ENCODE data around the gene APOM. TPM values are rescaled to one million over a fixed set of nuclear protein-coding genes. Genes with fewer than 3 reads are reported as not detected.

The APOM gene
- total RNA-seq, 1 donor = 2.0 TPM

DNA sequence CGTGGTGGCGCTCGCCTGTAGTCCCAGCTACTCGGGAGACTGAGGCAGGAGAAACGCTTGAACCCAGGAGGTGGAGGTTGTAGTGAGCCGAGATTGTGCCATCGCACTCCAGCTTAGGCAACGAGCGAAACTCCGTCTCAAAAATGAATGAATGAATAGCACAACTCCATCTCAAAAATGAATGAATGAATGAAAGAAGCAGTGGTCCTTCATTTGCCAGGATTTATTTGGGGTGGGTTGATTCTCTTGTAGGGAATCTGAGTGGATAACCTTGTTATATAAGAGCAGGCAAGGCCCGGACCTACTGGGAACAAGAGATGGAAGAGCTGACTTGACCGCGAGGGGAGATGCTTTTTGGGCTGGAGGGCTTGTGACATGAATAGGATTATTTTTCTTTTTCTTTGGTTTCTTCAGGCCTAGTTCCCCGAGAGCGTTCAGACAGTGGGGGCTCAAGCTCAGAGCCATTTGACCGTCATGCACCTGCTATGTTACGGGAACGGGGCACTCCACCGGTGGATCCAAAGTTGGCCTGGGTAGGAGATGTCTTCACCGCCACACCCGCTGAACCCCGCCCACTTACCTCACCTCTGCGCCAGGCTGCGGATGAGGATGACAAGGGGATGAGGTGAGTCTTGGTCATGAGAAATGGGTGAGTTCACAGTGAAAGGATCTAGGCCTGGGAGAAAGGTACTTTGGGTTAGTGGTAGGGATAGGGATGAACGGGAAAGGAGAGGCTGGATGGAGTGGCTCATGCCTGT, 25.3 kb upstream of the APOM start:
- H3K4me3 ChIP-seq (ENCODE audit: low read depth, low read length) = no peak overlapping the region
- TF ChIP-seq, protein P1, sequence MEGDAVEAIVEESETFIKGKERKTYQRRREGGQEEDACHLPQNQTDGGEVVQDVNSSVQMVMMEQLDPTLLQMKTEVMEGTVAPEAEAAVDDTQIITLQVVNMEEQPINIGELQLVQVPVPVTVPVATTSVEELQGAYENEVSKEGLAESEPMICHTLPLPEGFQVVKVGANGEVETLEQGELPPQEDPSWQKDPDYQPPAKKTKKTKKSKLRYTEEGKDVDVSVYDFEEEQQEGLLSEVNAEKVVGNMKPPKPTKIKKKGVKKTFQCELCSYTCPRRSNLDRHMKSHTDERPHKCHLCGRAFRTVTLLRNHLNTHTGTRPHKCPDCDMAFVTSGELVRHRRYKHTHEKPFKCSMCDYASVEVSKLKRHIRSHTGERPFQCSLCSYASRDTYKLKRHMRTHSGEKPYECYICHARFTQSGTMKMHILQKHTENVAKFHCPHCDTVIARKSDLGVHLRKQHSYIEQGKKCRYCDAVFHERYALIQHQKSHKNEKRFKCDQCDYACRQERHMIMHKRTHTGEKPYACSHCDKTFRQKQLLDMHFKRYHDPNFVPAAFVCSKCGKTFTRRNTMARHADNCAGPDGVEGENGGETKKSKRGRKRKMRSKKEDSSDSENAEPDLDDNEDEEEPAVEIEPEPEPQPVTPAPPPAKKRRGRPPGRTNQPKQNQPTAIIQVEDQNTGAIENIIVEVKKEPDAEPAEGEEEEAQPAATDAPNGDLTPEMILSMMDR (IDR thresholded peaks at IDR 0.05; ENCODE audit: insufficient read depth, low read length) = no peak
- DNase-seq (ENCODE audit: low read depth) = no peak

DNA sequence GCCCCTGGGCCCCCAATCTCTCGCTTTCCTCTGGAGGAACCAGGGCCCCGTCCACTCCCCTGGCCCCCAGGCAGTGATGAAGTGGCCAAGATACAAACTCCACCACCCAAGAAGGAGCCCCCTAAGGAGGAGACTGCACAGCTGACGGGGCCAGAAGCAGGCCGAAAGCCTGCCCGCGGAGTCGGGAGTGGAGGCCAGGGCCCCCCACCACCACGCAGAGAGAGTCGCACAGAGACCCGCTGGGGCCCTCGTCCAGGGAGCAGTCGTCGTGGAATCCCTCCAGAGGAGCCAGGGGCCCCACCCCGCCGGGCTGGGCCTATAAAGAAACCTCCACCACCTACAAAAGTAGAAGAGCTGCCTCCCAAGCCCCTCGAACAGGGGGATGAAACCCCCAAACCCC, 24.5 kb upstream of the APOM start:
- TF ChIP-seq, protein P1 (IDR thresholded peaks at IDR 0.05; ENCODE audit: insufficient read depth, low read length) = no peak
- no peak overlapping the region for H3K4me3 ChIP-seq (ENCODE audit: low read depth, low read length)
- DNase-seq (ENCODE audit: low read depth) = no peak

DNA sequence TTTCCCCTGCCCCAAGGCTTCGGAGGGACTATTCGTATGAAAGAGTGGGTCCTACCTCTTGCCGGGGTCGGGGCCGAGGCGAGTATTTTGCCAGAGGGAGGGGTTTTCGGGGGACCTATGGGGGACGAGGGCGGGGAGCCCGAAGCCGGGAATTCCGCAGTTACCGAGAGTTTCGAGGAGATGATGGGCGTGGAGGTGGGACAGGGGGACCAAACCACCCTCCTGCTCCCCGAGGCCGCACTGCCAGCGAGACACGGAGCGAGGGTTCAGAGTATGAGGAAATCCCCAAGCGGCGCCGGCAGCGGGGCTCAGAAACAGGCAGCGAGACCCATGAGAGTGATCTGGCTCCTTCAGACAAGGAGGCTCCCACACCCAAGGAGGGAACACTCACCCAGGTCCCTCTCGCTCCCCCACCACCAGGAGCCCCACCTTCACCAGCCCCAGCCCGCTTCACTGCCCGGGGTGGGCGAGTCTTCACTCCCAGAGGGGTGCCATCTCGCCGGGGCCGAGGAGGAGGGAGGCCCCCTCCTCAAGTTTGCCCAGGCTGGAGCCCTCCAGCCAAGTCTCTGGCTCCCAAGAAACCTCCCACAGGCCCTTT, 23.9 kb upstream of the APOM start:
- H3K4me3 ChIP-seq (ENCODE audit: low read depth, low read length) = no peak overlapping the region
- TF ChIP-seq, protein P1 (IDR thresholded peaks at IDR 0.05; ENCODE audit: insufficient read depth, low read length) = no peak
- DNase-seq (ENCODE audit: low read depth) = no peak

DNA sequence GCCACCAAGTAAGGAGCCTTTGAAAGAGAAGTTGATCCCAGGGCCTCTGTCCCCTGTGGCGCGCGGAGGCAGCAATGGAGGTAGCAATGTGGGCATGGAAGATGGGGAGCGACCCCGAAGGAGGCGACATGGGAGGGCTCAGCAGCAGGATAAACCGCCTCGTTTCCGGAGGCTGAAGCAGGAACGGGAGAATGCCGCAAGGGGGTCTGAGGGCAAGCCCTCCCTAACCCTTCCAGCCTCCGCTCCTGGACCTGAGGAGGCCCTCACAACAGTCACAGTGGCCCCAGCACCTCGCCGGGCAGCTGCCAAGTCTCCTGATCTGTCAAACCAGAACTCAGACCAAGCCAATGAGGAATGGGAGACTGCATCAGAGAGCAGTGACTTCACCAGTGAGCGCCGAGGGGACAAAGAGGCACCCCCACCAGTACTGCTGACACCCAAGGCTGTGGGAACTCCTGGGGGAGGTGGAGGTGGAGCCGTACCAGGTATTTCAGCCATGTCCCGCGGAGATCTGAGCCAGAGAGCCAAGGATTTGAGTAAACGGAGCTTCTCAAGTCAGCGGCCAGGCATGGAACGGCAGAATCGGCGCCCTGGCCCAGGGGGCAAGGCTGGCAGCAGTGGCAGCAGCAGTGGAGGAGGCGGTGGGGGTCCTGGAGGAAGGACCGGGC, 23.3 kb upstream of the APOM start:
- DNase-seq (ENCODE audit: low read depth) = no peak
- TF ChIP-seq, protein P1 (IDR thresholded peaks at IDR 0.05; ENCODE audit: insufficient read depth, low read length) = no peak
- no peak overlapping the region for H3K4me3 ChIP-seq (ENCODE audit: low read depth, low read length)

DNA sequence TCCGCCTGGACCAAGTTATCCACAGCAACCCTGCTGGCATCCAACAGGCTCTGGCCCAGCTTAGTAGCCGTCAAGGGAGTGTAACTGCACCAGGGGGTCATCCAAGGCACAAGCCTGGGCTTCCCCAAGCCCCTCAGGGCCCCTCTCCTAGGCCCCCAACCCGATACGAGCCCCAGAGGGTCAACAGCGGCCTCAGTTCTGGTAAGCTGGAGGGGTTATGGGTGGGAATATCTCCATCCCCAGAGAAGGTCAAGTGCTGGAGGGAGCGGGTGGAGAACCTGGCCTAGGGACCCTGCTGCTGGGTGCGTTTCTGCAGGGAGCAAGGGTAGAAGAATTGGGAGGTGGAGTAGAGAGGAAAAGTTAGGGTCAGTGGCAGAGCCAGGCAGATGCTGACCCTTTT, 22.2 kb upstream of the APOM start:
- H3K4me3 ChIP-seq (ENCODE audit: low read depth, low read length) = no peak overlapping the region
- TF ChIP-seq, protein P1 (IDR thresholded peaks at IDR 0.05; ENCODE audit: insufficient read depth, low read length) = no peak
- DNase-seq (ENCODE audit: low read depth) = no peak

DNA sequence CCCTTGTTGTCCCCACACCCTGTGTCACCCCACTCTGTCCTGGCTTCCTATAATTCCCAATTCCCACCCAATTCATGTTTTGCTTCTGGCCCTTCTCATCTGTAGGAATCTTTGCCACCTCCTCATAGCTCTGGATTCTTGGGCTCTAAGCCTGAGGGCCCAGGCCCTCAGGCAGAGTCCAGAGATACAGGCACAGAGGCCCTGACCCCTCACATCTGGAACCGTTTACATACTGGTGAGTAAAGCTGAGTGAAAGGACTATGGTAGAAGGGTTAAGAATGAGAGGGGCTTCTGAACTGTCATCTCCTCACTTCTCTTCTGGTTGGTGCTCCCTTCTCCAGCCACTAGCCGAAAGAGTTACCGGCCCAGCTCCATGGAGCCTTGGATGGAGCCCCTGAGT, 21.6 kb upstream of the APOM start:
- no peak overlapping the region for H3K4me3 ChIP-seq (ENCODE audit: low read depth, low read length)
- TF ChIP-seq, protein P1 (IDR thresholded peaks at IDR 0.05; ENCODE audit: insufficient read depth, low read length) = no peak
- no peak for DNase-seq (ENCODE audit: low read depth)
